ENCODE data around the gene ALDH7A1.
A peak's percentile ranks its signal among the peaks of the same experiment; 100 is the strongest.

The ALDH7A1 gene

GRCh38 chr5:126508962-126509279, 86.1 kb downstream of the ALDH7A1 start:
- peak; percentile 55 for DNase-seq (ENCODE audit: low read depth)

GRCh38 chr5:126508251-126508961, 86.6 kb downstream of the ALDH7A1 start:
- DNase-seq (ENCODE audit: low read depth): no peak

GRCh38 chr5:126506079-126506478, 88.9 kb downstream of the ALDH7A1 start:
- DNase-seq (ENCODE audit: low read depth): no peak

- no peak for DNase-seq (ENCODE audit: low read depth)
Observed at GRCh38 chr5:126503602-126504104, 91.4 kb downstream of the ALDH7A1 start.

DNA sequence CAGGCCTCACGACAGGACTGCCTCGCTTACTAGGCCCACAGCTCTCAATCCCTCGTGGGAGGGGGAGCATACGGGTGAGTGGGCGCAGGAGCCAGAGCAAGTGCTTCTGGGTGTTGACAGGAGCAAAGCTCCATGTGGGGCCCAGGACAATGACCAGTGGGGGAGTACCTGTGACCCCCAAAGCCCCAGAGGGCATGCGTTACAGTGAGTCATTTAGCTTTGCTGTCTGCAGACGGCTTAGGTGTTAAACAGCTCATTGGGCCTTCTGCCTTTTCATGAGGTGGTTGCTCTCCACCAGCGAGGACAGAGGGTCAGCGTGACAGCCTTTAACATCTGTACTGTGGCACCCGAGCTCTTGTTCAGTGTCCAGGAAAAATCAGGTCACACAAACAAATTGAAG, 93.6 kb downstream of the ALDH7A1 start:
- DNase-seq (ENCODE audit: low read depth): no peak

DNA sequence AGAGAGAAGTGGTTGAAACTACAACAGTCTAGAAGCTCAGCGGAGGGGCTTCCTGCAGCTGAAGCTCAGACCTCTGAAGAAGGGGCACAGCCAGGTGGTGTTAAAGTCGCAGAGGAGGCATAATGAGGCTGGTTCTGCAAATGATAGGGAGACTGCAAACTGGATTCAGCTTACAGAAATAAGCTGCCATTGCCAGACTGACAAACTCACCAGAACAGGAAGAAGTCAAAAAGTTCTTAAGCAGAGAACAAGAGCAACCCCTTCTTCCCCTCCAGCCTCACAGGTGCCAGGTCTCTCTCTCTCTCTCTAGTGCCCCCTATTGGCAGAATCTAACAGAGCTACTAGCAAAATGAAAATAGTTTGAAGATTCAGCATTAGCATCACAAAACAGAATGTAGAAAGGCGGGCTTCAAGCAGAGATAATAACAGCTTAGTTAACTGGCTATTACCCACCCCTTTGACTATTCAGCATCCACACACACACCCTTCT, 95.1 kb downstream of the ALDH7A1 start:
- DNase-seq (ENCODE audit: low read depth): peak; percentile 45

DNA sequence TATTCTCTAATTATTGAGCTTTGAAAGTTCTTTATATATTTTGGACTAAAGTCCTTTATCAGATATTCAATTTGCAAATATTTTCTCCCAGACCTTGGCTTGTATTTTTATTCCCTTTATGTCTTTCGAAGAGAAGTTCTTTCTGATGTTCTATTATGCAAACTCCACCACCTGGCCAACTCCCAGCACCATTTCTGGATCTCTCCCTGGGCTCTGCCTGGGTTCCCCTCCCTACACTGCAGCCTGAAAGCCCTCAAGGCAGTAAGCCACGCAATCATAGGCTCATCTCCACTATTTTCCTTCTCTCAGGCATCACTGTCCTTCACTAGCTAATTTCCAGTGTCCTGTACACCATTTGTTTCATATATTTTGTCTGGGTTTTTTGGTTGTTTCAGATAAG, 95.7 kb downstream of the ALDH7A1 start:
- no peak for DNase-seq (ENCODE audit: low read depth)

- no peak for DNase-seq (ENCODE audit: low read depth)
Observed at GRCh38 chr5:126497506-126497905, 97.5 kb downstream of the ALDH7A1 start.

DNA sequence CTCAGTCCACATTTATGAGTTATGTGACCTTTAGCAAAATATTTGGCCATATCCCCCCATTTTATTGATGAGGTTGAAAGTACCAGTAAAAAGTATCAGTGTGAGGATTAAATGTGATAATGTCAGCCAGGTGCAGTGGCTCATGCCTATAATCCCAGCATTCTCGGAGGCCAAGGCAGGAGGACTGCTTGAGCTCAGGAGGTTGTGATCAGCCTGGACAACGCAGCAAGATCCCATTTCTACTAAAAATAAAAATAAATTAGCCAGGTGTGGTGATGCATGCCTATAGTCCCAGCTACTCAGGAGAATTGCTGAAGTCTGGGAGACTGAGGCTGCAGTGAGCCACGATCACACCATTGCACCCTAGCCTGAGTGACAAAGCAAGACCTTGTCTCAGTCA, 100.6 kb downstream of the ALDH7A1 start:
- DNase-seq (ENCODE audit: low read depth): no peak

DNA sequence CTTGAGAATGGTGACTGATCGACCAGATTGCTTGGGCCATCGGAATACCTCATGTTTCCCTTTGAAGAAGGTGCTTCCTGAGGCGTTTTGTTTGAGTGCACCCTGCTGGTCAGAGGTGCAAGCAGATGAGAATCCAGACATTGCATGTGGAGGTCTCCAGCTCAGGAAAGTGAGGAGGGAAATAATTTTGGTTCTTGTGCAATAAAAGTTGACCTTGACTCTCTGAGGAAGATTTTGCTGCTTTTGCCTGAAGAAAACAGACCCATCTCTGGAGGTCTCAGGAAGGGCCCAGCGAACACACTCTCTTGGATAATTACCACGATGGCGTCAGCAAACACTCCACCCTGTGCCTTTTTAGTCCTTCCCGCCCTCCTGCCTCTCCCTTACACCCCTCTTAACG, 102.1 kb downstream of the ALDH7A1 start:
- peak; percentile 45 for DNase-seq (ENCODE audit: low read depth)

- peak; percentile 14 for DNase-seq (ENCODE audit: low read depth)
Observed at GRCh38 chr5:126490167-126490940, 104.7 kb downstream of the ALDH7A1 start.

DNA sequence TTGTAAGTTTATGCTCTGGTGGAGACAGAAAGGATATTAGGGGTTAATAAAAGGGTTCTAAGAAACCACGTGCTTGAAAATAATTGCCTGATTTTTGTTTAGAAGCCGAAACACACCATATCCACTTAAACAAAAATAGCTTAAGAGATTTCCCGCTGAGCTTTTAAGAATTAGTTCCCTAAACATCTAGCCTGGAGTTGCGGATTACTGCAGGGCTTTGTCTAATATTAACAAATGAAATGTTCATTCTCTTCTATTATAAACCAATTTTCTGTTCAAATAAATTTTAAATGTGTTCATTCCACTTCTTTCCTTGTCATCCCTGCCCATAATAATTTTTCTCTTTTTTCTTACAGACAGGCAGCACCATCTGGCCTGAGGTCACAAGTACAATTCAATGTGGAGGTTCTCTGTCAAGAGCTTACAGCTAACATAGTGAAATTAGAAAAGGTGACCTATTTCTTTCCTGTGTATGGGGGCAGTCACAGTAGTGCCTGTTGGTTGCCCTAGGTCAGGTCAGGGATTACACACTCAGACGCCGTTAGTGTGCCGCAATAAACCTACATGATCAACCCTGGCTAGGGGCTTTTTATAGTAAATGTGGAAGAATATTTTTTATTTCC, 106.5 kb downstream of the ALDH7A1 start:
- DNase-seq (ENCODE audit: low read depth): no peak

DNA sequence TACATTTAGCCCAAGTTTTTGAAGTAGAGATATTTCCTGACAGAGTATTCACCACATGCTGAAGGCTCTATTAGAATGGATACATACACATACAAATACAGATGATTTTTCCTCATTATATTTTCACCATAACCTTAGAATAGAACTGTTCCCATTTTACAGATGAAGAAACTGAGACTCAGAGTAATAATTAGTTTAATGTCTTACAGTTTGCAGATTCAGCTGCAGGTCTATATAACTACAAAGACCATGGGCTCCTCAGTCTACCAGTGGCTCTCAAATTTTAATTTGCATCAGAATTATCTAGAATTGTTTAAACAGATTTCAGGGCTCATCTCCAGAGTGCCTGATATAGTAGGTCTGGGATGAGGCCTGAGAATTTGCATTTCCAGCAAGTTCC, 107.4 kb downstream of the ALDH7A1 start:
- DNase-seq (ENCODE audit: low read depth): no peak

GRCh38 chr5:126486332-126486731, 108.7 kb downstream of the ALDH7A1 start:
- no peak for DNase-seq (ENCODE audit: low read depth)

DNA sequence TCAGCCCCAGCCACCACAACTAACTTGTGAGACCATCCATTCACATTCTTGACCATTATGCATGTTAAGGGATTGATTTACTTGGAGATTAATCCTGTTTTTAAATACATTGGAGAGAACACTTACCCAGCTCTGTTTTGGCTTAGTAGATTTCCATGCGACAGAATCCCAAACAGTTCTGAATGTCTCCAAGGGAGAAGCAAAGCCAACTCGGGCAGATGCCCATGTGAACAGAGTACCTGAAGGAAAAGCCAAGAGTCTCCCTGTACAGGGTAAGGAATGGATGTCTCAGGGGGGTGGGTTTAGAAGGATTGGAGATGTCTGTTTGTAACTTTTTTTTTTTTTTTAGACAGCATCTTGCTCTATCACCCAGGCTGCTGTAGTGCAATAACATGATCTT, 110.8 kb downstream of the ALDH7A1 start:
- no peak for DNase-seq (ENCODE audit: low read depth)

DNA sequence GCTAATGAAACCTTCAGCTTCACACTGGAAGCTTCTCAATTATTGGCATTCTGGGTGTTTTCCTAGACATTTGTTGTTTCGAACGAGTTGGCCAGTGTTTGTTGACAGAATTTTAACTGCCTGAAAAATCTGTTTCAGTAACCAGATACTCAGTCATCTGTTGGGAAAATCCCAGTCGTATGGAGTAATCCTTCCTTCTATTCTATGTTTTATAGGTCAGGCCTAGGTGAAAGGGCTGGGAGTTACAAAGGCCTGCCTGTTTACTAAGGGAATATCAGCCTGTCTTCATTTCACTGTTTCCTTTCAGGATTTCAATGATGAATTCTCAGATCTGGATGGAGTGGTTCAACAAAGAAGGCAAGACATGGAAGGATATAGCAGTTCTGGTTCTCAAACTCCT, 111.9 kb downstream of the ALDH7A1 start:
- DNase-seq (ENCODE audit: low read depth): no peak

GRCh38 chr5:126482591-126482990, 112.4 kb downstream of the ALDH7A1 start:
- DNase-seq (ENCODE audit: low read depth): no peak

DNA sequence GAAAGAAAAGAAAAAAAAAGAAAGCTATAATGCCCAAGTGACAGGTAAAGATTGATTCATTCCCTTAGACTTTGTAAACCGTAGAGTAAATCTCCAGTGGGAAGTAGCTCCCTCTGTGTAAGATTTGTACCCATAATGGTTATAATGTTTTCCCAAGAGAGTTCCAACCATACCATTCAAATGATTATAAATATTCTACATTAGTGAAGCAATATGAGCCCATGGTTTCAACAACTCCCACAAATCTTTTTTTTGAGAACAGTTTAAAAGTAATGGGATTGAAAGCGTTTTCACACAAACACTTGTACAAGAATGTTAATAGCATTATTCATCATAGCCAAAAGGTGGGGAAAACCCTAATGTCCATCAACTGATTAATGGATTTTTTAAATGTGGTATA, 113.8 kb downstream of the ALDH7A1 start:
- DNase-seq (ENCODE audit: low read depth): no peak
